ENCODE results near the gene ORM1.
"Not testable (repeated sequence)": the region's sequence is repeated elsewhere in the genome, so short reads cannot be mapped to it uniquely, and the experiment has no call there.

The ORM1 gene

GRCh38 chr9:114318416-114318815 lies 4.5 kb upstream of the ORM1 start:
- H3K36me3 ChIP-seq (ENCODE audit: control insufficient read depth in 2 of 2, insufficient read depth in 2 of 2, low read length in 2 of 2) = no peaks in the 10 kb centered on the region
- H3K4me3 ChIP-seq (ENCODE audit: low read length in 2 of 2) = no peak overlapping the region
- H3K9me3 ChIP-seq (ENCODE audit: control insufficient read depth in 2 of 2, low read length in 2 of 2) = peaks cover 2 to 4% of the 10 kb centered on the region in 2 donors
- no peak overlapping the region for H3K9ac ChIP-seq (ENCODE audit: low read length in 2 of 2)
- H3K4me1 ChIP-seq (ENCODE audit: control insufficient read depth, insufficient read depth, low read length) = no peaks in the 10 kb centered on the region
- H3K27me3 ChIP-seq (ENCODE audit: control insufficient read depth in 1 of 2, insufficient read depth in 2 of 2, low read length in 2 of 2) = no peaks in the 10 kb centered on the region
- no peak overlapping the region for H3K27ac ChIP-seq (ENCODE audit: low read length)

- Histone ChIP-seq H3K9me3 (ENCODE audit: control insufficient read depth in 2 of 2, low read length in 2 of 2) (peaks cover 2 to 4% of the 10 kb centered on the region in 2 donors), H3K4me1 (ENCODE audit: control insufficient read depth, insufficient read depth, low read length) (no peaks in the 10 kb centered on the region), H3K27me3 (ENCODE audit: control insufficient read depth in 1 of 2, insufficient read depth in 2 of 2, low read length in 2 of 2) (no peaks in the 10 kb centered on the region), H3K36me3 (ENCODE audit: control insufficient read depth in 2 of 2, insufficient read depth in 2 of 2, low read length in 2 of 2) (no peaks in the 10 kb centered on the region), H3K4me3 (ENCODE audit: low read length in 2 of 2) (no peak overlapping the region), H3K9ac (ENCODE audit: low read length in 2 of 2) (no peak overlapping the region), H3K27ac (ENCODE audit: low read length) (no peak overlapping the region)
Observed at GRCh38 chr9:114319147-114319546, 3.8 kb upstream of the ORM1 start.

GRCh38 chr9:114320710-114321109 lies 2.2 kb upstream of the ORM1 start:
- H3K27ac ChIP-seq (ENCODE audit: low read length); H3K9me3 ChIP-seq (ENCODE audit: control insufficient read depth in 2 of 2, low read length in 2 of 2); H3K36me3 ChIP-seq (ENCODE audit: control insufficient read depth in 2 of 2, insufficient read depth in 2 of 2, low read length in 2 of 2); H3K4me3 ChIP-seq (ENCODE audit: low read length in 2 of 2); H3K9ac ChIP-seq (ENCODE audit: low read length in 2 of 2); H3K27me3 ChIP-seq (ENCODE audit: control insufficient read depth in 1 of 2, insufficient read depth in 2 of 2, low read length in 2 of 2); H3K4me1 ChIP-seq (ENCODE audit: control insufficient read depth, insufficient read depth, low read length): not testable (repeated sequence)

GRCh38 chr9:114321759-114322158 lies 1.1 kb upstream of the ORM1 start:
- Histone ChIP-seq H3K27me3 (ENCODE audit: control insufficient read depth in 1 of 2, insufficient read depth in 2 of 2, low read length in 2 of 2) (no peaks in the 10 kb centered on the region), H3K9me3 (ENCODE audit: control insufficient read depth in 2 of 2, low read length in 2 of 2) (no peaks in the 10 kb centered on the region), H3K4me3 (ENCODE audit: low read length in 2 of 2) (no peak overlapping the region), H3K4me1 (ENCODE audit: control insufficient read depth, insufficient read depth, low read length) (no peaks in the 10 kb centered on the region), H3K36me3 (ENCODE audit: control insufficient read depth in 2 of 2, insufficient read depth in 2 of 2, low read length in 2 of 2) (no peaks in the 10 kb centered on the region), H3K9ac (ENCODE audit: low read length in 2 of 2) (no peak overlapping the region), H3K27ac (ENCODE audit: low read length) (no peak overlapping the region)

- not testable (repeated sequence) for H3K9me3 ChIP-seq (ENCODE audit: control insufficient read depth in 2 of 2, low read length in 2 of 2); H3K27ac ChIP-seq (ENCODE audit: low read length); H3K27me3 ChIP-seq (ENCODE audit: control insufficient read depth in 1 of 2, insufficient read depth in 2 of 2, low read length in 2 of 2); H3K36me3 ChIP-seq (ENCODE audit: control insufficient read depth in 2 of 2, insufficient read depth in 2 of 2, low read length in 2 of 2); H3K4me3 ChIP-seq (ENCODE audit: low read length in 2 of 2); H3K4me1 ChIP-seq (ENCODE audit: control insufficient read depth, insufficient read depth, low read length); H3K9ac ChIP-seq (ENCODE audit: low read length in 2 of 2)
Observed at GRCh38 chr9:114322160-114322818, 609 bp upstream of the ORM1 start.

GRCh38 chr9:114323849-114324248 lies 951 bp downstream of the ORM1 start:
- H3K4me3 ChIP-seq (ENCODE audit: low read length in 2 of 2); H3K27me3 ChIP-seq (ENCODE audit: control insufficient read depth in 1 of 2, insufficient read depth in 2 of 2, low read length in 2 of 2); H3K4me1 ChIP-seq (ENCODE audit: control insufficient read depth, insufficient read depth, low read length); H3K9ac ChIP-seq (ENCODE audit: low read length in 2 of 2); H3K9me3 ChIP-seq (ENCODE audit: control insufficient read depth in 2 of 2, low read length in 2 of 2); H3K27ac ChIP-seq (ENCODE audit: low read length); H3K36me3 ChIP-seq (ENCODE audit: control insufficient read depth in 2 of 2, insufficient read depth in 2 of 2, low read length in 2 of 2): not testable (repeated sequence)

DNA sequence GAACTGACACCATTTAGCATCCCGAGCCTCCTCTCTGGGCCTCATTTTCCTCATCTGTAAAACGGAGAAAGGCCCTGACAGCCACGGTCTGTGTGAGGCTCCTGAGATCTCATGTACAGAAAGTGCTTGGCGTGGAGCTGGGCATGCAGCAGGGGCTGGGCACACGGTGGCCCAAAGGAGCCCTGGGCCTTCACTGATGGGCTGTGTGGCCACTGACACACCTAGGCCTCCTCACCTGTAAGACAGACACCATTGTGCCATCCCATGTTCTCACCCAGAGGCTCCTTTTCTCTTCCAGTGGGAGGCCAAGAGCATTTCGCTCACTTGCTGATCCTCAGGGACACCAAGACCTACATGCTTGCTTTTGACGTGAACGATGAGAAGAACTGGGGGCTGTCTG lies 1.6 kb downstream of the ORM1 start:
- Histone ChIP-seq H3K9me3 (ENCODE audit: control insufficient read depth in 2 of 2, low read length in 2 of 2) (no peaks in the 10 kb centered on the region), H3K9ac (ENCODE audit: low read length in 2 of 2) (no peak overlapping the region), H3K36me3 (ENCODE audit: control insufficient read depth in 2 of 2, insufficient read depth in 2 of 2, low read length in 2 of 2) (no peaks in the 10 kb centered on the region), H3K27me3 (ENCODE audit: control insufficient read depth in 1 of 2, insufficient read depth in 2 of 2, low read length in 2 of 2) (no peaks in the 10 kb centered on the region), H3K4me1 (ENCODE audit: control insufficient read depth, insufficient read depth, low read length) (no peaks in the 10 kb centered on the region), H3K27ac (ENCODE audit: low read length) (no peak overlapping the region), H3K4me3 (ENCODE audit: low read length in 2 of 2) (no peak overlapping the region)

DNA sequence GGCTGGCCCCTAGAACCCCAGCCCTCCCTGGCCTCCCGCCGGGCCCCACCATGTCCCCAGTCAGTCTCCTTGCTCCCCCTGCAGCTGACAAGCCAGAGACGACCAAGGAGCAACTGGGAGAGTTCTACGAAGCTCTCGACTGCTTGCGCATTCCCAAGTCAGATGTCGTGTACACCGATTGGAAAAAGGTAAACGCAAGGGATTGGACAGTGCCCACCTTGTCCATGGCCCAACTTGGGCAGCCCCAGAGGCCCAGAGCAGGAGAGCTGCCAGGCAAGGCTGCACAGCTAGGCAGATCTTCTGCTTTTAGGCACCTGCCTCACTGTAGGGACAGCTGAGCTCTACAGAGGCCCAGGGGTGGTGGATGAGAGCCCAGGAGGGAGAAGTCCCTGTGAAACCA lies 2.1 kb downstream of the ORM1 start:
- H3K9me3 ChIP-seq (ENCODE audit: control insufficient read depth in 2 of 2, low read length in 2 of 2); H3K36me3 ChIP-seq (ENCODE audit: control insufficient read depth in 2 of 2, insufficient read depth in 2 of 2, low read length in 2 of 2); H3K27ac ChIP-seq (ENCODE audit: low read length); H3K4me3 ChIP-seq (ENCODE audit: low read length in 2 of 2); H3K9ac ChIP-seq (ENCODE audit: low read length in 2 of 2); H3K4me1 ChIP-seq (ENCODE audit: control insufficient read depth, insufficient read depth, low read length); H3K27me3 ChIP-seq (ENCODE audit: control insufficient read depth in 1 of 2, insufficient read depth in 2 of 2, low read length in 2 of 2): not testable (repeated sequence)

DNA sequence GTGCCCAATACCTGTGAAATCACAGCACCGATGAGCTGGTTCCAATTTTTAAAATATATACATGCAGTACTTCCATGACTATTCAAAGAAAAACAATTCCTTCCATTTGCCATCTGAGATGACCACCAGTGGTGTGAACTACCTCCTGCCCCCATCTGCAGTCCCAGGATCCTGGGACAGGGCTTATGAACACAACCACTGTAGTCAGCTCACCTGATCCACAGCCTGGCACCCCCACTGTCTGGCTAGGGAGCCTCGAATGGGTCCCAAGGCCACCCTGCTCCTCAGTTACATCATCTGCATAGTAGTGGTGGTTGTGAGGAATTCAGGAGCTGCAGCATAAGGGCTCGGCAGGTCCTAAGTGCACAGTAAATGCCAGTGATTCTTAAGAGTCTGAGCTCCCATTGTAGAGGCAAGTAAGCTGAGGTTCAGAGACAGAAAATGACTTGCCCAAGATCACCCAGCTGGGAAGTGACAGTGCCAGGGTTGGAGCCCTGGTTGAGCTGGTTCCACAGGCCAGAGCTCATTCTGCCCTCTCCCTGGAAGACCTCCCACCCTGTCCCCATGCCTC lies 2.9 kb downstream of the ORM1 start:
- not testable (repeated sequence) for H3K27me3 ChIP-seq (ENCODE audit: control insufficient read depth in 1 of 2, insufficient read depth in 2 of 2, low read length in 2 of 2); H3K9ac ChIP-seq (ENCODE audit: low read length in 2 of 2); H3K4me1 ChIP-seq (ENCODE audit: control insufficient read depth, insufficient read depth, low read length); H3K27ac ChIP-seq (ENCODE audit: low read length); H3K36me3 ChIP-seq (ENCODE audit: control insufficient read depth in 2 of 2, insufficient read depth in 2 of 2, low read length in 2 of 2); H3K9me3 ChIP-seq (ENCODE audit: control insufficient read depth in 2 of 2, low read length in 2 of 2); H3K4me3 ChIP-seq (ENCODE audit: low read length in 2 of 2)

DNA sequence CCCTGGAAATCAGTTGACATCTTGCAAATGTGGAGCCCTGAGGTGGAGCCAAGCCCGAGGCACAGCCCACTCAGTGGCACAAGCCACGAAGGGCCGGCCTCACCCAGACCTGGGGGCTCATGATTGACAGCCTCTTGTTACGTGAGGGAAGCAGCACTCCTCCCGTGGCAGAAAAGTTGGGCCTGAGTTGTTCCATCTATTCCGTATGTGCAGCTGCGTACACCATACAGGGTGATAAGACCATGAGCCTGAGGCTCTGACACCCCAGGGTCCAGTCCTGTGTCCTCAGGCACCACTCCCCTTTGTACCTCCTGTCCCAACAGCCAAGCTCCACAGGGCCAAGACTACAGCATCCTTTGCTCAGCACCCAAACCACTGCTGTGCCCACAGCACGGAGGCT lies 4.9 kb downstream of the ORM1 start:
- H3K4me1 ChIP-seq (ENCODE audit: control insufficient read depth, insufficient read depth, low read length) = no peaks in the 10 kb centered on the region
- no peak overlapping the region for H3K27ac ChIP-seq (ENCODE audit: low read length)
- no peaks in the 10 kb centered on the region for H3K9me3 ChIP-seq (ENCODE audit: control insufficient read depth in 2 of 2, low read length in 2 of 2)
- no peaks in the 10 kb centered on the region for H3K36me3 ChIP-seq (ENCODE audit: control insufficient read depth in 2 of 2, insufficient read depth in 2 of 2, low read length in 2 of 2)
- no peaks in the 10 kb centered on the region for H3K27me3 ChIP-seq (ENCODE audit: control insufficient read depth in 1 of 2, insufficient read depth in 2 of 2, low read length in 2 of 2)
- H3K9ac ChIP-seq (ENCODE audit: low read length in 2 of 2) = no peak overlapping the region
- no peak overlapping the region for H3K4me3 ChIP-seq (ENCODE audit: low read length in 2 of 2)

- H3K4me1 ChIP-seq (ENCODE audit: control insufficient read depth, insufficient read depth, low read length); H3K27ac ChIP-seq (ENCODE audit: low read length); H3K4me3 ChIP-seq (ENCODE audit: low read length in 2 of 2); H3K9ac ChIP-seq (ENCODE audit: low read length in 2 of 2); H3K27me3 ChIP-seq (ENCODE audit: control insufficient read depth in 1 of 2, insufficient read depth in 2 of 2, low read length in 2 of 2); H3K36me3 ChIP-seq (ENCODE audit: control insufficient read depth in 2 of 2, insufficient read depth in 2 of 2, low read length in 2 of 2); H3K9me3 ChIP-seq (ENCODE audit: control insufficient read depth in 2 of 2, low read length in 2 of 2): not testable (repeated sequence)
Observed at GRCh38 chr9:114328357-114328820, 5.5 kb downstream of the ORM1 start.
